HG02884 (cell line): ENCODE data around the gene TRIM28.
"Not testable (repeated sequence)": the region's sequence is repeated elsewhere in the genome, so short reads cannot be mapped to it uniquely, and the experiment has no call there.

ENCODE experiments used
- ATAC-seq: cut with Tn5 transposase; IDR thresholded peaks from one replicate; pipeline ENCODE4 v1.9.1; 2021; ENCODE audit warnings: mild to moderate bottlenecking, moderate library complexity; ENCODE audit not compliant: unreplicated experiment

The TRIM28 gene

GRCh38 chr19:58573658-58574164, 29.8 kb downstream of the TRIM28 start:
- no peak for ATAC-seq

DNA sequence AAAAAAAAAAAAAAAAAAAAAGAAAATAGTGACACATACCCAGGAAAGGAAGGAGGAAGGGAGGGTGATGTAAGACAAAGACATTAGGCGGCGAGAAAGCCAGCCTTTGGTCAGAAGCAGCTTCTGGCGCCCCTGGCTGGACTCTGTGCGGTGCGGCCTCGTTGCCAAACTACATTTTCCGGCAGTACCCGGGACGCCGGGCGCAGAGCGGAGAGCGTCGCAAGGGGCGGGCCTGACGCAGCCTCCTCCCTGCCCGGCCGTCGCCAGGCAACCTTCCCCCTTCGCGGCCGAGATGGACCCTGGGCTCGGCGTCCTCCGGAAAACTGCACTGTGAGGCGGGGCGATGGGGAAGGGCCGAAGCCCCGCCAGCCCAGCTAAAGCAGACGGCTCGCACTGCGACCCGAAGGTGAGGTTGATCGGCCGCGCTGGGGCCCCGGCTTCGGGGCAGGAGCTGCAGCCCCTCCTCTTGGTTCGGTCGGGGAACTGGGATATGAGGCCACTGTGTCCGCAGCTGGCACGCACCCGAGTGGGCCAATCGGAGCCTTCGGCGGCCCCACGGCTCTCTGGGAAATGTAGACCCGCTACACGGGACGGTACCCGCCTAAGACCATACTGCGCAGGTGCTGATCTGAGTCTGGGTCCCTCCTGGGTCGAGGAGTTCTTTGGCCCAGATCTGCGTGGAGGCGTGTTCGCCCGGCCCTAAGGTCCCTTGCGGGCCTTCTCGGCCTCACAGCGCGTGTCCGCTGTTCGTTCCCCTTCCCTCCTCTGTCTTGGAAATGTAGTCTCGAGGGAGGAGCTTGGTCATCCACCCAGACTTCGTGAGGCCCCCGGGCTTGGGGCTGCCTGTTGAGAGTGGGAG, 31.5 kb downstream of the TRIM28 start:
- ATAC-seq = peak; percentile 37

- ATAC-seq = not testable (repeated sequence)
These were observed 33.7 kb downstream of the TRIM28 start for GRCh38 chr19:58577581-58577980.

GRCh38 chr19:58578012-58578925, 34.4 kb downstream of the TRIM28 start:
- ATAC-seq = no peak

- no peak for ATAC-seq
These were observed 35.7 kb downstream of the TRIM28 start for GRCh38 chr19:58579473-58580142.

DNA sequence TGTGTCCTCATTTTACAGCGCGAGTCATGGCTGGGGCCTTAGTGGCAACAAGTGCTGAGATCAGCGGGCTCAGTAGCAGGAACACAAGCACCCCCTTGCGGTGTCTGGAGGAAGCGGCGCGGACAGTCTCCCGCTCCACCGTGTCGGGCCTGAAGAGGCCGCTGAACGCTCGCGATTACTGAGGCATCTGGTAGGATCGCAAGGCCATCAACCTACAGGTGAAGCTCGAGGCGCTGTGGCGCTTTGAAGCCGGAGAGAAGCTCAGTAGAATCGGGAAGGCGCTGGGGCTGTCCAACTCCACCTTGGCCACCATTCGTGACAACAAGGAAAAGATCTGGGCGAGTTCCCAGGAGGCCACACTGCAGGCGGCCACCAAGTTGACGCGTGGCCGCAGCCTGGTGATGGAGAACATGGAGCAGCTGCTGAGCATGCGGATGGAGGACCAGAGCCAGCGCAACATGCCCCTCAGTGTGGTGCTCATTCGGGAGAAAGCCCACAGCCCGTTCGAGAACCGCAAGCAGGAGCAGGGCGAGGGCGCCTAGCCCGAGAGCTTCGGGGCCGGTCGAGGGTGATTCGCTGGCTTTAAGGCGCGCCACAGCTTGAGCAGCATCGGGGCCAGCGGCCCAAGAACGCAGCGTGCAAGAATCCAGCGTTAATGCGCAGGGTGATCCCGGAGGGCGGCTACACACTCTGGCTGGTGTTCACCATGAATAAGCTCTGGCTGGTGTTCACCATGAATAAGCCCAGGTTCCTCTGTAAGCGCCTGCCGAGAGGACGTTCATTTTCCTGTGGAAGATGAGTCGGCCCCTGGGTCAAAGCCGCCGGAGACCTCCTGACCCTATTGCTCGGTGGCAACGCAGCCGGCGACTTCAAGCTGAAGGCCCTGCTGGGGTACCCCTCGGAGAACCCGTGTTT, 37.6 kb downstream of the TRIM28 start:
- ATAC-seq = peak; percentile 54

DNA sequence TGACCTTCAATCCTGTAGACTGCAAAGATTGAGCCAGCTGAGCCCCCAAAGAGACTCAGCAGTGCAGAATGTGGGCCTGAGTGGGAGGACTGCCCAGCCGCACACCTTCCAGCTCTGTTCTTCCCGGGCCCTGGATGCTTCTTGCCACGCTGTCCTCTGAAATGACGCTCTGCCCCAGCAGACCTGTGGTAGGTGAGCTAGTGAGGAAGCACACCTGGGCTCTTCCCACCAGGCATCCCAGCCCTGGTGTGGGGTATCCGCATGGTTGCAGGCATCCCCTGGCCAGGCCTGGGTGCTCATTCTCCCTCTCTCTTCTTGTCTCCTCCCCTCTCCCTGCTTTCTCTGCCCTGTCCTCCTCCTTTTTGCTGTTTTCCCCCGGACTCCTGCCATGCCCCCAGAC, 39.1 kb downstream of the TRIM28 start:
- ATAC-seq = no peak

DNA sequence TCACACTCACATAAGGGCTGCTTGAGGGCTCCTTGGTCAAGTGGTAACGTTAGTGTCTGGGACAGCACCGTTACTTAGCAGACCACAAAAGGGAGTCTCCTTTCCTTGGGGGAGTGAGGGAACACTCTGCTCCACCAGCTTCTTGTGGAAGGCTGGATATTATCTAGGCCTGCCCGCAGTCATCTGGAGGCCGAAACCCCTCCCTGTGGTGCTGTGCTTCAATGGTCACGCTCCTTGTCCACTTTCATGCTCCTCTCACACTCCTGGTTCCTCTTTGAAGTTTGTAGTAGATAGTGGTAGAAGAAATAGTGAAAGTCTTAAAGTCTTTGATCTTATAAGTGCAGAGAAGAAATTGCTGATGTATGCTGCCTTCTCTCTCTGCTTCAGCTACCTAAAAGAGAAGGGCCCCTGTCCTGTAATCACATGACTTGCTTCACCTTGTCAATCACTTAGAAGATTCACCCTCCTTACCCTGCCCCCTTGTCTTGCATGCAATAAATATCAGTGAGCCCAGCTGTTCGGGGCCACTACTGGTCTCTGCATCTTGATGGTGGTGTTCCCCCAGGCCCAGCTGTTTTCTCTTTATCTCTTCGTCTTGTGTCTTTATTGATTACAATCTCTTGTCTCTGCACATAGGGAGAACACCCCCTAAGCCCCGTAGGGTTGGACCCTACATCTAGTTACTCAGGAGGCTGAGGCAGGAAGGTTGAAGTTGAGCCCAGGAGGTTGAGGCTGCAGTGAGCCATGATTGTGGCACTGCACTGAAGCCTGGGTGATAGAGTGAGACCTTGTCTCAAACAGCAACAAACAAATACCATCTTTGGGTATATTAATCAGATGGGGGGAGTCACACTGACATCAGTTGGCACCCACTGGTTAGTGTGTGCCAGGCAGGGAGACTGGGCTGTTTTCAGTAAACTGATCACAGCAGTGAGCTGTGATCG, 40.9 kb downstream of the TRIM28 start:
- ATAC-seq = no peak

DNA sequence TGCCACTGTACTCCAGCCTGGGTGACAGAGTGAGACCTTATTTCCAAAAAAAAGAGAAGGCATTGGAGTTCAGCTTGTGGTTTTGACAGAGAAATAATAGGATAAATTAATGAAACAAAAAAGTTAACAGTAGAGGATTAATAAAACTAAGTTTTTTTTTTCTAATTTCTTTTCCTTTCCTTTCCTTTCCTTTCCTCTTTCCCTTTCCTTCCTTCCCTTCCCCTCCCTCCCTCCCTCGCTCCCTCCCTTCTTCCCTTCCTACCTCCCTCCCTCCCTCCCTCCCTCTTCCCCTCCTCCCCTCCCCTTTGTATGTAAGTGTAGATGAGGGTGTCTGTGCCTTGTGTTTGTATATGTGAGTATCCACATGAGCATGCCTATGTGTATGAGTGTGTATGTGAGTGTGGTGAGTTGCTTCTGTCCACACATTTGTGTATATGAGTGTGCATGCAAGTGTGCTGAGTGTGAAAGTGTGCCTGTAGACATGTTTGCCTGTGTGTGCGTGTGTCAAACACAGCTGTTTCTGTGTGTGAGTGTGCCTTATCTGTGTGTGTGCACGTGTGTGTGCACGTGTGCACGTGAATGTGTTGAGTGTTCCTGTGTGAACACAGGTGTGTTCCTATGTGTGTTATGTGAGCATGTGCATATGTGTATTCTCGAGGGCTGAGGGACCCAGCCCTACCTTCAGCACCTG, 41.7 kb downstream of the TRIM28 start:
- ATAC-seq = no peak

GRCh38 chr19:58586133-58586765, 42.4 kb downstream of the TRIM28 start:
- ATAC-seq = no peak
